Measurements from ENCODE around the gene SHC2. TPM values are rescaled to one million over a fixed set of nuclear protein-coding genes. Genes with fewer than 3 reads are reported as not detected.
A peak's percentile ranks its signal among the peaks of the same experiment; 100 is the strongest.
"Not testable (repeated sequence)": the region's sequence is repeated elsewhere in the genome, so short reads cannot be mapped to it uniquely, and the experiment has no call there.

Gene SHC2
- total RNA-seq, 2 experiments from 2014 or later = 0.21 TPM; not detected in 1

DNA sequence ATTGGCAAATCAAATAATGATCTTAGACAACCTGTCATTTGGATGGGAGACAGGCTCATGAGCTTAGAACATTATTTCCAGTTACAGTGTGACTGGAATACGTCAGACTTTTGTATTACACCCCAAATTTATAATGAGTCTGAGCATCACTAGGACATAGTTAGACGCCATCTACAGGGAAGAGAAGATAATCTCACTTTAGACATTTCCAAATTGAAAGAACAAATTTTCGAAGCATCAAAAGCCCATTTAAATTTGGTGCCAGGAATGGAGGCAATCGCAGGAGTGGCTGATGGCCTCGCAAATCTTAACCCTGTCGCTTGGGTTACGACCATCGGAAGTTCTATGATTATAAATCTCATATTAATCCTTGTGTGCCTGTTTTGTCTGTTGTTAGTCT, 74.6 kb downstream of the SHC2 start:
- ATAC-seq; CTCF ChIA-PET; H3K9me3 Mint-ChIP-seq (ENCODE audit: low read depth); H3K36me3 Mint-ChIP-seq (ENCODE audit: low read depth); POLR2A ChIA-PET; H3K27ac Mint-ChIP-seq; DNase-seq; H3K4me3 Mint-ChIP-seq: not testable (repeated sequence)
- intact Hi-C loops (cut with DNase I, micrococcal nuclease) = loop anchor here in 1 of 2 experiments (10.0 kb wide), 1 partner anchor 99 kb away; no protein-coding TSS in a partner anchor
- H3K27me3 Mint-ChIP-seq = peaks cover 33% of the 10 kb centered on the region
- H3K4me1 Mint-ChIP-seq = peaks cover 25% of the 10 kb centered on the region

GRCh38 chr19:384799-385169, 76.0 kb downstream of the SHC2 start:
- Mint-ChIP-seq H3K36me3 (ENCODE audit: low read depth) (no peaks in the 10 kb centered on the region), H3K27me3 (peaks cover 33% of the 10 kb centered on the region), H3K4me3 (no peak overlapping the region), H3K4me1 (peaks cover 25% of the 10 kb centered on the region), H3K27ac (no peak overlapping the region), H3K9me3 (ENCODE audit: low read depth) (no peaks in the 10 kb centered on the region)
- POLR2A ChIA-PET = no interaction called here
- DNase-seq (peak; percentile 51), ATAC-seq (no peak)
- intact Hi-C loops (cut with DNase I, micrococcal nuclease) = loop anchor here (5.0 to 10.0 kb wide), 2 partner anchors 100 to 103 kb away; no protein-coding TSS in a partner anchor
- CTCF ChIA-PET = interaction anchor here (0.6 to 1.3 kb wide), 4 partner anchors 13 to 479 kb away, joined by 3 to 4 read pairs (median 4); no protein-coding TSS in a partner anchor

- ChIA-PET CTCF (interaction anchor here (0.6 to 1.3 kb wide), 7 partner anchors 14 to 480 kb away, joined by 3 to 4 read pairs (median 3); no protein-coding TSS in a partner anchor), POLR2A (no interaction called here)
- peaks cover 33% of the 10 kb centered on the region for H3K27me3 Mint-ChIP-seq
- no peak for ATAC-seq
- no peaks in the 10 kb centered on the region for H3K9me3 Mint-ChIP-seq (ENCODE audit: low read depth)
- no peaks in the 10 kb centered on the region for H3K36me3 Mint-ChIP-seq (ENCODE audit: low read depth)
- peak overlapping the region; percentile 77 for H3K27ac Mint-ChIP-seq
- intact Hi-C loops (cut with DNase I, micrococcal nuclease) = loop anchor here (2.0 to 10.0 kb wide), 3 partner anchors 39 to 103 kb away; partner anchors contain the start of gene MIER2 (in 1 of the 2)
- no peak overlapping the region for H3K4me3 Mint-ChIP-seq
- peaks cover 25% of the 10 kb centered on the region for H3K4me1 Mint-ChIP-seq
- DNase-seq = no peak
These were observed 76.7 kb downstream of the SHC2 start for GRCh38 chr19:383922-384798.

DNA sequence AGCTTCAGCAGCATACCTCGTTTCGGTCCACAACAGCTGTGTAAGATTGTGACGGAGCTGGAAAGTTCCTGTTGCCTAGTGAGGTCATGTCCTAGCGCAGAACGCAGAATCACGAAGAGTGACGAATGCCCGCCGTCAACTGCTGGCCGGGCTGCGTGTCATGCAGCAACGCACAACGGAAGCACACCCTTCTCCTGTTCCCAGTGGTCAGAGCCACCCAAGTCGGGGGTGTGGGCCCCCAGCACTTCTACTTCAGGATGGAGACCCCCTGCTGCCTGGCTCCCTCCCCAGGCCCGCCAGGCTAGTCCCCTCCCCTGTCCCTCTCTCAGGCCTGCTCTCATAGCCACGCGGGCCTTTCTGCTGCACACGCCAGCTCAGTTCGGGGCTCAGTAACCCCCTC, 77.8 kb downstream of the SHC2 start:
- Mint-ChIP-seq H3K4me1 (peaks cover 25% of the 10 kb centered on the region), H3K27ac (peak overlapping the region; percentile 77), H3K4me3 (peak overlapping the region; percentile 38), H3K9me3 (ENCODE audit: low read depth) (no peaks in the 10 kb centered on the region), H3K27me3 (peaks cover 31% of the 10 kb centered on the region), H3K36me3 (ENCODE audit: low read depth) (no peaks in the 10 kb centered on the region)
- ChIA-PET CTCF (interaction anchor here (0.7 to 1.0 kb wide), 3 partner anchors 10 to 128 kb away, joined by 3 to 6 read pairs (median 3); no protein-coding TSS in a partner anchor), POLR2A (no interaction called here)
- intact Hi-C loops (cut with DNase I, micrococcal nuclease) = loop anchor here (2.0 to 10.0 kb wide), 3 partner anchors 38 to 104 kb away; partner anchors contain the start of gene MIER2 (in 1 of the 2)
- DNase-seq (no peak), ATAC-seq (no peak)

DNA sequence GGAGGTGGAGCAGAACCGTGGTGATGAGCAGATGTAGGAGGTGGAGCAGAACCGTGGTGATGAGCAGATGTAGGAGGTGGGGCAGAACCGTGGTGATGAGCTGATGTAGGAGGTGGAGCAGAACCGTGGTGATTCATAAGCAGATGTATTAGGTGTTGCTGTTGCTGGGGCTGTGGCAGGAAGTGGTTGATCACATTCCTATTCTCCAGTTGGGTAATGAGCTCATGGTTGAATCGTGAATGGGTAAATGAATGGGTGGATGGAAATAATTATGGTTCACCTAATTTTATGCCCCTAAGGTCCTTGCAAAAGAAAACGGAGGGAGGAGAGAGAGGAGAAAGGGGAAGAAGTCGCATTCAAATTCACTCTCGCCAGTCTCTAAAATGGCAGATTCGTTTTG, 78.3 kb downstream of the SHC2 start:
- H3K4me3 Mint-ChIP-seq = peak overlapping the region; percentile 38
- not testable (repeated sequence) for H3K36me3 Mint-ChIP-seq (ENCODE audit: low read depth); H3K9me3 Mint-ChIP-seq (ENCODE audit: low read depth)
- DNase-seq (peak; percentile 77), ATAC-seq (peak; percentile 94)
- peaks cover 25% of the 10 kb centered on the region for H3K4me1 Mint-ChIP-seq
- ChIA-PET POLR2A (interaction anchor here (1.4 kb wide), 1 partner anchor 128 kb away, joined by 3 read pairs; no protein-coding TSS in a partner anchor), CTCF (interaction anchor here (0.7 to 1.0 kb wide), 2 partner anchors 9 to 128 kb away, joined by 3 to 6 read pairs; no protein-coding TSS in a partner anchor)
- peak overlapping the region; percentile 70 for H3K27ac Mint-ChIP-seq
- H3K27me3 Mint-ChIP-seq = peaks cover 31% of the 10 kb centered on the region
- intact Hi-C loops (cut with DNase I, micrococcal nuclease) = loop anchor here (1.0 to 10.0 kb wide), 5 partner anchors 38 to 190 kb away; partner anchors contain the start of genes BSG (in 1 of the 2), MIER2 (in 1 of the 2) and TPGS1 (in 1 of the 2)

DNA sequence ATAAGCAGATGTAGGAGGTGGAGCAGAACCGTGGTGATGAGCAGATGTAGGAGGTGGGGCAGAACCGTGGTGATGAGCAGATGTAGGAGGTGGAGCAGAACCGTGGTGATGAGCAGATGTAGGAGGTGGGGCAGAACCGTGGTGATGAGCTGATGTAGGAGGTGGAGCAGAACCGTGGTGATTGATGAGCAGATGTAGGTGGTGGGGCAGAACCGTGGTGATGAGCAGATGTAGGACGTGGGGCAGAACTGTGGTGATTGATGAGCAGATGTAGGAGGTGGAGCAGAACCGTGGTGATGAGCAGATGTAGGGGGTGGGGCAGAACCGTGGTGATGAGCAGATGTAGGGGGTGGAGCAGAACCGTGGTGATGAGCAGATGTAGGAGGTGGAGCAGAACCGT, 78.9 kb downstream of the SHC2 start:
- POLR2A ChIA-PET = interaction anchor here (1.4 kb wide), 1 partner anchor 129 kb away, joined by 3 read pairs; no protein-coding TSS in a partner anchor
- H3K4me3 Mint-ChIP-seq; ATAC-seq; H3K36me3 Mint-ChIP-seq (ENCODE audit: low read depth); H3K9me3 Mint-ChIP-seq (ENCODE audit: low read depth): not testable (repeated sequence)
- DNase-seq = peak; percentile 44
- Mint-ChIP-seq H3K4me1 (peaks cover 25% of the 10 kb centered on the region), H3K27ac (peak overlapping the region; percentile 45), H3K27me3 (peaks cover 29% of the 10 kb centered on the region)
- intact Hi-C loops (cut with DNase I, micrococcal nuclease) = loop anchor here (1.0 to 10.0 kb wide), 5 partner anchors 37 to 190 kb away; partner anchors contain the start of genes BSG (in 1 of the 2), MIER2 (in 1 of the 2) and TPGS1 (in 1 of the 2)
- CTCF ChIA-PET = interaction anchor here (1.0 kb wide), 1 partner anchor 129 kb away, joined by 6 read pairs; no protein-coding TSS in a partner anchor

- DNase-seq = peak; percentile 43
- H3K9me3 Mint-ChIP-seq (ENCODE audit: low read depth); H3K4me3 Mint-ChIP-seq; POLR2A ChIA-PET; H3K36me3 Mint-ChIP-seq (ENCODE audit: low read depth); ATAC-seq; H3K27ac Mint-ChIP-seq: not testable (repeated sequence)
- intact Hi-C loops (cut with DNase I, micrococcal nuclease) = loop anchor here (5.0 to 10.0 kb wide), 2 partner anchors 104 to 107 kb away; no protein-coding TSS in a partner anchor
- Mint-ChIP-seq H3K27me3 (peaks cover 20% of the 10 kb centered on the region), H3K4me1 (peaks cover 25% of the 10 kb centered on the region)
- CTCF ChIA-PET = interaction anchor here (0.8 kb wide), 1 partner anchor 118 kb away, joined by 3 read pairs; no protein-coding TSS in a partner anchor
These were observed 80.1 kb downstream of the SHC2 start for GRCh38 chr19:380618-381219.

DNA sequence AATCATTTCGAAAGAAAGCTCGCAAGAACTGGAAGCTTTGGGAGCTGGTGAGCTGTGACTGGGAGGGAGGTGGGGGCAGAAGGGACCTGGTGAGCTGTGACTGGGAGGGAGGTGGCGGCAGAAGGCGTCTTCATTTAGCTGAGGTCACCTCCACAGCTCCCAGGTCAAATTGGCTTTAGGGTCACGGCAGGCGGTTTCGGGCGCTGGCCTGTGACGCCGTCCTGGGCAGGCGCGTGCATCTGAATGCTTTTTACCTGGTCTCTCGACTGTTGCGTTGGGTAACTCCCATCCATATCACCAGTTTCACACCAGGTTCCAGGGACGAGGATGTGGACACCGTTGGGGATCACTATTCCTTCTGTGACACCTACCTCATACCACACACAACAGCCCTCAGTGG, 81.0 kb downstream of the SHC2 start:
- Mint-ChIP-seq H3K27me3 (peaks cover 16% of the 10 kb centered on the region), H3K36me3 (ENCODE audit: low read depth) (no peaks in the 10 kb centered on the region), H3K27ac (no peak overlapping the region), H3K4me1 (peaks cover 25% of the 10 kb centered on the region), H3K4me3 (no peak overlapping the region), H3K9me3 (ENCODE audit: low read depth) (no peaks in the 10 kb centered on the region)
- no peak for ATAC-seq
- POLR2A ChIA-PET = no interaction called here
- CTCF ChIA-PET = interaction anchor here (0.5 to 0.8 kb wide), 2 partner anchors 26 to 117 kb away, joined by 3 read pairs; no protein-coding TSS in a partner anchor
- no peak for DNase-seq
- intact Hi-C loops (cut with DNase I, micrococcal nuclease) = loop anchor here (5.0 to 10.0 kb wide), 2 partner anchors 105 to 108 kb away; no protein-coding TSS in a partner anchor

DNA sequence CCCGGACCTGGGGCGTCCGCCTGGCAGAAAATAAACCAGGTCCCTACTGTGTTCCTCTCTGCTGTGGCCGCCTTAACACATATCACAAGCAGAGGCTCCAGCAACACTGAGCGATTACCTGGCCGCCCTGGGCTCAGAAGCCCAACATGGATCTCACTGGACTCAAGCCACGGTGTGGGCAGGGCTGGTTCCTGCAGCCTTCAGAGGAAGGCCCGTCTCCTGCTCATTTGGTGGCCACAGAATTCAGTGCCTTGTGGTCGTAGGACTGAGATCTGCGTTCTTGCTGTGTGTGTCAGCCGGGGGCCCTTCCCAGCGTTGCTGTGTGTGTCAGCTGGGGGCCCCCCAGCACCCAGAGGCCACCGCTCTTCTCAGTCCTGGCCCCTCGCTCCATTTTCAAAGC, 82.1 kb downstream of the SHC2 start:
- no peak overlapping the region for H3K27ac Mint-ChIP-seq
- peaks cover 10% of the 10 kb centered on the region for H3K27me3 Mint-ChIP-seq
- ChIA-PET POLR2A (no interaction called here), CTCF (no interaction called here)
- H3K9me3 Mint-ChIP-seq (ENCODE audit: low read depth) = no peaks in the 10 kb centered on the region
- no peak for DNase-seq
- H3K4me3 Mint-ChIP-seq = no peak overlapping the region
- no peaks in the 10 kb centered on the region for H3K36me3 Mint-ChIP-seq (ENCODE audit: low read depth)
- intact Hi-C loops (cut with DNase I, micrococcal nuclease) = no loop called here
- no peak for ATAC-seq
- peaks cover 16% of the 10 kb centered on the region for H3K4me1 Mint-ChIP-seq

DNA sequence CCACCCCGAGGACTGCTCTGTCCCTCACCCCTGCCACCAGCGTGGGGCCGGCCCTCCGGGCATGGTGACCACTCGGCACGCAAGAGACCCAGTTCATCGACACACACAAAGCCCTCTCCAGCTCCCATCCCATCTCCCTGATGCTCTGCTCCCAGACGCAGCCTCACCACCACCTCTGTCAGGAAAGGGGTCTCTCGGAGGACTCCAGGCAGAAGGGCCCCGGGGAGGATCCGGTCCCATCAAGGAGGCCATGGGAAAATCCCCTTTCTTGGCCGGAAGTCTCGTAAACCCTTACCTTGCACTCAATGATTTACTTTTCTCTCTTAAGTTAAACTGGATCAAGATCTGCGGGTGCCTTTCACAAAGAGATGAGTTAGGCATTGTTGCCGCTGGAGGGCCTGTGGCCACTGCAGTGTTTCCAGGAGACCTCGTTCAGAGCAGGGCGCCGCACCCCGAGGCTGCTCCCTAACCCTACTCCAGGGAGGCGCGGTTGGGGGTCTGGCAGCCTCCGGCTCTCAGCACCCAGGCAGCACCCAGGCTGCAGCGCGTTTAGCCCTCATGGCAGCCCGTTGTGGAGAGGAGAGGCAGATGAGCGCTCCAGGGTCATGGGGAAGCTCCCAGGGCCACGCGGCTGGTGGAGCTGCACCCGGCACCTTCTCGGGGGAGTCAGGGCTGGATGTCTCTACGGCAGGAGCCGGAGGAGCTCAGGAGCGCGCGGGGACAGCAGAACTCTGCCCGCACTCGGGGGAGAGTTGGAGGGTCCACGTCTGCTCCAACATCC, 82.8 kb downstream of the SHC2 start:
- Mint-ChIP-seq H3K4me1 (peaks cover 8% of the 10 kb centered on the region), H3K9me3 (ENCODE audit: low read depth) (no peaks in the 10 kb centered on the region), H3K36me3 (ENCODE audit: low read depth) (no peaks in the 10 kb centered on the region), H3K27me3 (peaks cover 8% of the 10 kb centered on the region), H3K27ac (no peak overlapping the region), H3K4me3 (no peak overlapping the region)
- ChIA-PET POLR2A (no interaction called here), CTCF (interaction anchor here (0.6 kb wide), 1 partner anchor 117 kb away, joined by 3 read pairs; no protein-coding TSS in a partner anchor)
- DNase-seq = no peak
- no peak for ATAC-seq
- intact Hi-C loops (cut with DNase I, micrococcal nuclease) = no loop called here
